ENCODE results near the gene FBXO21. TPM values are rescaled to one million over a fixed set of nuclear protein-coding genes. Genes with fewer than 3 reads are reported as not detected.

Gene FBXO21
- total and polyA plus RNA-seq, 2 donors from 2014 or later: 28.9 to 45.0 TPM

- Histone ChIP-seq H3K4me1 (ENCODE audit: control insufficient read depth in 2 of 3, insufficient read depth in 2 of 3, low read depth in 1 of 3, low read length in 3 of 3) (no peaks in the 10 kb centered on the region), H3K27me3 (ENCODE audit: control insufficient read depth, insufficient read depth, low read length) (no peaks in the 10 kb centered on the region), H3K9me3 (ENCODE audit: control insufficient read depth in 2 of 3, insufficient read depth in 1 of 3, low read length in 3 of 3) (peaks cover 0 to 4% (median 0%) of the 10 kb centered on the region in 3 donors), H3K4me3 (ENCODE audit: low read length in 3 of 3) (no peak overlapping the region), H3K27ac (ENCODE audit: low read depth in 2 of 2, low read length in 2 of 2) (no peak overlapping the region), H3K36me3 (ENCODE audit: control insufficient read depth in 2 of 3, insufficient read depth in 3 of 3, low read length in 3 of 3) (no peaks in the 10 kb centered on the region), H3K9ac (ENCODE audit: low read length in 3 of 3) (no peak overlapping the region)
- DNase-seq: no peak
- no peak for TF ChIP-seq CTCF (IDR thresholded peaks at IDR 0.05; ENCODE audit: borderline replicate concordance, extremely low read depth, insufficient read depth)
- intact Hi-C loops (cut with DNase I): no loop called here
- FAIRE-seq: no peak
These were observed 75.5 kb downstream of the FBXO21 start for GRCh38 chr12:117114784-117115183.

- Histone ChIP-seq H3K9me3 (ENCODE audit: control insufficient read depth in 2 of 3, insufficient read depth in 1 of 3, low read length in 3 of 3) (peaks cover 0 to 4% (median 0%) of the 10 kb centered on the region in 3 donors), H3K4me1 (ENCODE audit: control insufficient read depth in 2 of 3, insufficient read depth in 2 of 3, low read depth in 1 of 3, low read length in 3 of 3) (no peaks in the 10 kb centered on the region), H3K36me3 (ENCODE audit: control insufficient read depth in 2 of 3, insufficient read depth in 3 of 3, low read length in 3 of 3) (no peaks in the 10 kb centered on the region), H3K27ac (ENCODE audit: low read depth in 2 of 2, low read length in 2 of 2) (no peak overlapping the region), H3K27me3 (ENCODE audit: control insufficient read depth, insufficient read depth, low read length) (no peaks in the 10 kb centered on the region), H3K9ac (ENCODE audit: low read length in 3 of 3) (no peak overlapping the region), H3K4me3 (ENCODE audit: low read length in 3 of 3) (no peak overlapping the region)
- FAIRE-seq (no peak), DNase-seq (no peak)
- intact Hi-C loops (cut with DNase I): no loop called here
- no peak for TF ChIP-seq CTCF (IDR thresholded peaks at IDR 0.05; ENCODE audit: borderline replicate concordance, extremely low read depth, insufficient read depth)
These were observed 77.0 kb downstream of the FBXO21 start for GRCh38 chr12:117113231-117113630.

- FAIRE-seq: no peak
These were observed 78.3 kb downstream of the FBXO21 start for GRCh38 chr12:117111821-117112595.

More at GRCh38 chr12:117111821-117112595, 78.3 kb downstream of the FBXO21 start:
- H3K9ac ChIP-seq (ENCODE audit: low read length in 3 of 3): no peak overlapping the region
- H3K4me3 ChIP-seq (ENCODE audit: low read length in 3 of 3): no peak overlapping the region
- intact Hi-C loops (cut with DNase I): no loop called here
- H3K4me1 ChIP-seq (ENCODE audit: control insufficient read depth in 2 of 3, insufficient read depth in 2 of 3, low read depth in 1 of 3, low read length in 3 of 3): no peaks in the 10 kb centered on the region
- TF ChIP-seq CTCF (IDR thresholded peaks at IDR 0.05; ENCODE audit: borderline replicate concordance, extremely low read depth, insufficient read depth): no peak
- peak in 3 of 5 donors; percentile 37 to 74 (median 68) for DNase-seq
- H3K27me3 ChIP-seq (ENCODE audit: control insufficient read depth, insufficient read depth, low read length): no peaks in the 10 kb centered on the region
- no peak overlapping the region for H3K27ac ChIP-seq (ENCODE audit: low read depth in 2 of 2, low read length in 2 of 2)
- H3K36me3 ChIP-seq (ENCODE audit: control insufficient read depth in 2 of 3, insufficient read depth in 3 of 3, low read length in 3 of 3): no peaks in the 10 kb centered on the region
- H3K9me3 ChIP-seq (ENCODE audit: control insufficient read depth in 2 of 3, insufficient read depth in 1 of 3, low read length in 3 of 3): peaks cover 0 to 4% (median 0%) of the 10 kb centered on the region in 3 donors
